HepG2 (cell line): ENCODE results near the gene MAPK8. TPM values are rescaled to one million over a fixed set of nuclear protein-coding genes. Genes with fewer than 3 reads are reported as not detected.

Experiments used
- ATAC-seq: fragments of 200-7000 bp; cut with Tn5 transposase; 3 replicates; pipeline ENCODE4 v1.9.1; 2020; ENCODE audit warnings: mild to moderate bottlenecking, moderate library complexity
- BruUV-seq: library from RNA; stranded (reverse); fragments of 400-500 nt; replicated peaks from 2 replicates; lab custom pipeline; 2021; lab: Mats Ljungman, UMichigan
- CTCF ChIA-PET: fragments of 300-600 bp; formaldehyde crosslinking; extraction: SDS; loops from one replicate; lab custom pipeline; 2021; ENCODE audit warnings: low total read pairs, inconsistent platforms, low intra/inter-chr PET ratio; lab: Yijun Ruan, JAX
- POLR2A ChIA-PET: fragments of 350-600 bp; sonication (Branson Sonifier 250); formaldehyde crosslinking; loops from one replicate; lab custom pipeline; 2020; ENCODE audit warnings: antibody characterized with exemption, inconsistent platforms; lab: Yijun Ruan, JAX
- DNase-seq: peaks from one replicate; pipeline ENCODE4 v3.0.0-alpha.2; 2015; ENCODE audit warnings: low spot score
- FAIRE-seq: peaks from 3 replicates; lab custom pipeline; 2011; peaks lifted over from hg19 to GRCh38; lab: Jason Lieb, UNC
- H2AFZ ChIP-seq: one replicate; pipeline ENCODE4 v1.6.1; 2011; ENCODE audit warnings: low read length, inconsistent platforms
- H3K27ac ChIP-seq: fragments of 300-600 bp; 3 replicates; pipeline ENCODE4 v1.8.0; 2011; ENCODE audit warnings: mixed run types, mild to moderate bottlenecking, mixed read lengths, low read length, inconsistent platforms; ENCODE audit not compliant: insufficient read depth; ENCODE audit errors: extremely low read length
- H3K27me3 ChIP-seq, 2 experiments: fragments of 200-600 bp in 1 of 2; 2 replicates in 1 of 2; 3 replicates in 1 of 2; pipeline versions ENCODE4 v1.6.0 to v1.8.0; 2011; ENCODE audit warnings: low read length in 2 of 2, mild to moderate bottlenecking in 2 of 2, moderate library complexity in 2 of 2, inconsistent platforms in 1 of 2; ENCODE audit not compliant: insufficient read depth in 2 of 2, control insufficient read depth in 1 of 2
- H3K36me3 ChIP-seq, 2 experiments: fragments of 200-600 bp in 1 of 2; replicated peaks in 1 of 2; 2 replicates in 1 of 2; 3 replicates in 1 of 2; pipeline versions ENCODE4 v1.5.1 to v1.8.0; 2011; ENCODE audit warnings: low read length in 2 of 2, inconsistent platforms in 1 of 2; ENCODE audit not compliant: insufficient read depth in 2 of 2, control insufficient read depth in 1 of 2
- H3K4me1 ChIP-seq: 2 replicates; pipeline ENCODE4 v1.5.1; 2012; ENCODE audit warnings: low read length, inconsistent platforms; ENCODE audit not compliant: insufficient read depth
- H3K4me2 ChIP-seq: 2 replicates; pipeline ENCODE4 v1.6.0; 2011; ENCODE audit warnings: low read depth, low read length, inconsistent platforms
- H3K4me3 ChIP-seq, 3 experiments: fragments of 200-600 bp in 1 of 3; sonication (generic), shearing (Covaris generic) in 1 of 3; replicated peaks in 1 of 3; 2 replicates each; pipeline ENCODE4 v1.5.1; 2011 to 2016; ENCODE audit warnings: low read length in 3 of 3, inconsistent platforms in 2 of 3, low read depth in 2 of 3, mild to moderate bottlenecking in 2 of 3, control low read depth in 1 of 3, mixed read lengths in 1 of 3; ENCODE audit not compliant: insufficient read depth in 1 of 3
- H3K79me2 ChIP-seq: one replicate; pipeline ENCODE4 v1.6.1; 2011; ENCODE audit warnings: low read length, inconsistent platforms; ENCODE audit not compliant: insufficient read depth
- H3K9ac ChIP-seq: 2 replicates; pipeline ENCODE4 v1.6.0; 2011; ENCODE audit warnings: mild to moderate bottlenecking, low read depth, low read length, inconsistent platforms; ENCODE audit not compliant: insufficient read depth
- H3K9me3 ChIP-seq: 2 replicates; pipeline ENCODE4 v1.5.1; 2012; ENCODE audit warnings: mild to moderate bottlenecking, low read length
- H4K20me1 ChIP-seq: 2 replicates; pipeline ENCODE4 v1.6.0; 2011; ENCODE audit warnings: inconsistent platforms, mild to moderate bottlenecking, low read length, moderate library complexity; ENCODE audit not compliant: insufficient read depth
- ATRX ChIP-seq: sonication (generic); formaldehyde crosslinking; IDR thresholded peaks from 2 replicates; pipeline ENCODE4 v1.4.0; 2020; ENCODE audit warnings: missing genetic modification reagents, borderline replicate concordance
- CCAR2 ChIP-seq: fragments of 200-400 bp; formaldehyde crosslinking; optimal IDR thresholded peaks from 2 replicates; pipeline ENCODE3; 2018; ENCODE audit warnings: low read depth, mild to moderate bottlenecking, low read length, moderate library complexity
- DMAP1 ChIP-seq: IDR thresholded peaks from 2 replicates; pipeline ENCODE4 v1.6.1; 2016
- KLF13 ChIP-seq: sonication (generic); formaldehyde crosslinking; IDR thresholded peaks from 2 replicates; pipeline ENCODE4 v1.4.0; 2020; ENCODE audit warnings: mild to moderate bottlenecking, missing genetic modification reagents
- PAXIP1 ChIP-seq: sonication (generic); formaldehyde crosslinking; conservative IDR thresholded peaks from 2 replicates; pipeline ENCODE4 v1.4.0; 2020; ENCODE audit warnings: mild to moderate bottlenecking, missing genetic modification reagents, moderate library complexity
- RARA ChIP-seq: IDR thresholded peaks from 2 replicates; pipeline ENCODE4 v1.6.1; 2016; ENCODE audit warnings: missing genetic modification reagents, missing compliant biosample characterization
- SRF ChIP-seq: IDR thresholded peaks from 2 replicates; pipeline ENCODE4 v1.6.1; 2011; ENCODE audit warnings: mild to moderate bottlenecking, low read depth, low read length, moderate library complexity
- TAF1 ChIP-seq: sonication (generic); formaldehyde crosslinking; IDR thresholded peaks from 2 replicates; pipeline ENCODE4 v1.4.0; 2020; ENCODE audit warnings: missing genetic modification reagents
- ZFP36L1 ChIP-seq: sonication (generic); formaldehyde crosslinking; IDR thresholded peaks from 2 replicates; pipeline ENCODE4 v1.8.0; 2022; ENCODE audit warnings: mild to moderate bottlenecking, missing genetic modification reagents, moderate library complexity
- ZNF629 ChIP-seq: sonication (generic); formaldehyde crosslinking; conservative IDR thresholded peaks from 2 replicates; pipeline ENCODE4 v1.5.0; 2020; ENCODE audit warnings: missing genetic modification reagents
- ZUFSP ChIP-seq: sonication (generic); formaldehyde crosslinking; IDR thresholded peaks from 2 replicates; pipeline ENCODE4 v1.9.0; 2021; ENCODE audit warnings: missing genetic modification reagents, mild to moderate bottlenecking, borderline replicate concordance
- WGBS: methylation state at CpG from one replicate; pipeline ENCODE4 v1.1.6; 2017; ENCODE audit warnings: low lambda C conversion rate; 5-methylcytosine and 5-hydroxymethylcytosine counted together
- in situ Hi-C: cut with HindIII; loops from 2 replicates; pipeline ENCODE4 v1.10.0; 2017; ENCODE audit warnings: low pct_unique_long_range_greater_than_20kb; ENCODE audit not compliant: extremely low pct_ligation_motif_present
- intact Hi-C: fragments of 100-400 bp; cut with micrococcal nuclease; formaldehyde crosslinking; loops from one replicate; pipeline ENCODE4 v1.10.0; 2022; ENCODE audit not compliant: unreplicated experiment
- polyA plus RNA-seq, 8 experiments: library from polyadenylated mRNA; depleted of rRNA in 3 of 8; stranded (reverse) in 7 of 8; unstranded in 1 of 8; fragments of >200 nt; fragmentation: Illumina TruSeq in 4 of 8; extraction: Trizol in 4 of 8; gene quantifications; 2 replicates each; pipeline versions ENCODE4 v1.2.1 to v1.2.3, GENCODE V29; 2011 to 2016; ENCODE audit warnings: low read depth in 4 of 8, missing spikeins in 1 of 8, mixed read lengths in 1 of 8; ENCODE audit not compliant: insufficient read depth in 1 of 8
- total RNA-seq, 5 experiments: library from RNA; depleted of rRNA; stranded (reverse); fragments of >200 nt; fragmentation: Illumina TruSeq; extraction: Trizol; gene quantifications; 2 replicates each; pipeline ENCODE4 v1.2.3, GENCODE V29; 2016; ENCODE audit warnings: low read depth in 1 of 5

The MAPK8 gene
- total and polyA plus RNA-seq, 2 of the 13 experiments (the other 11 are each of a cell fraction or from before 2014, with no cell fraction given), result 41.6 to 47.3 TPM

GRCh38 chr10:48449501-48450232 is 143.2 kb downstream of the MAPK8 start:
- Histone ChIP-seq H3K4me1 (peaks cover 31% of the 10 kb centered on the region), H2AFZ (no peak overlapping the region), H3K79me2 (no peaks in the 10 kb centered on the region), H3K9me3 (no peaks in the 10 kb centered on the region), H3K4me2 (no peak overlapping the region), H3K27me3 (peaks cover 3% of the 10 kb centered on the region in 2 experiments; a peak in 4 of 5 replicates), H3K9ac (no peak overlapping the region), H3K4me3 (no peak overlapping the region), H3K27ac (no peak overlapping the region), H4K20me1 (no peaks in the 10 kb centered on the region), H3K36me3 (no peaks in the 10 kb centered on the region)
- POLR2A ChIA-PET, result no interaction called here
- FAIRE-seq (no peak), DNase-seq (no peak), ATAC-seq (no peak)
- BruUV-seq, result no TSS peak
- intact Hi-C loops (no loop called here), in situ Hi-C loops (loop anchor here (5.0 kb wide), 1 partner anchor 87 kb away; no protein-coding TSS in a partner anchor)
- CTCF ChIA-PET, result no interaction called here
- WGBS, result 61% methylated on average over 10 of the region's 19 CpGs
- TF ChIP-seq ATRX (CRISPR knock-in tag), result no peak
- no peak for TF ChIP-seq RARA
- TF ChIP-seq PAXIP1 (CRISPR knock-in tag), result no peak
- TF ChIP-seq SRF, result no peak
- no peak for TF ChIP-seq TAF1 (CRISPR knock-in tag)
- TF ChIP-seq ZFP36L1 (CRISPR knock-in tag), result no peak
- no peak for TF ChIP-seq KLF13
- no peak for TF ChIP-seq CCAR2
- no peak for TF ChIP-seq ZNF629
- TF ChIP-seq DMAP1 (CRISPR knock-in tag), result no peak
- no peak for TF ChIP-seq ZUFSP
